Activated CD8-positive, alpha-beta T cell treated with anti-CD3 and anti-CD28 coated beads for 36 hours (primary cell): Measurements from ENCODE around the gene EIF4A2. TPM values are rescaled to one million over a fixed set of nuclear protein-coding genes. Genes with fewer than 3 reads are reported as not detected.
A peak's percentile ranks its signal among the peaks of the same experiment; 100 is the strongest.

ENCODE experiments used
- ATAC-seq: fragments of 200-7000 bp; cut with Tn5 transposase; one replicate; pipeline ENCODE4 v1.10.0; 2021; ENCODE audit warnings: mild to moderate bottlenecking, moderate library complexity
- CTCF ChIA-PET: fragments of 350-600 bp; sonication (Branson Sonifier 250); formaldehyde crosslinking; loops from one replicate; lab custom pipeline; 2021; ENCODE audit warnings: antibody characterized with exemption; lab: Charles Lee
- POLR2A ChIA-PET: fragments of 350-600 bp; sonication (Branson Sonifier 250); formaldehyde crosslinking; loops from one replicate; lab custom pipeline; 2021; ENCODE audit warnings: antibody characterized with exemption; lab: Charles Lee
- DNase-seq: peaks from one replicate; pipeline ENCODE4 v3.0.0-alpha.2; 2020
- H3K27ac Mint-ChIP-seq: one replicate; pipeline ENCODE4 v1.8.0; 2021; ENCODE audit warnings: mild to moderate bottlenecking, mixed read lengths
- H3K27me3 Mint-ChIP-seq: one replicate; pipeline ENCODE4 v1.8.0; 2021; ENCODE audit warnings: mixed read lengths
- H3K36me3 Mint-ChIP-seq: one replicate; pipeline ENCODE4 v1.8.0; 2021; ENCODE audit warnings: low read depth, mixed read lengths
- H3K4me1 Mint-ChIP-seq: one replicate; pipeline ENCODE4 v1.8.0; 2021; ENCODE audit warnings: low read depth, mixed read lengths
- H3K4me3 Mint-ChIP-seq: one replicate; pipeline ENCODE4 v1.8.0; 2021; ENCODE audit warnings: mild to moderate bottlenecking, moderate library complexity, mixed read lengths
- H3K9me3 Mint-ChIP-seq: one replicate; pipeline ENCODE4 v1.8.0; 2021; ENCODE audit warnings: mixed read lengths
- intact Hi-C: fragments of 100-400 bp; cut with micrococcal nuclease; formaldehyde crosslinking; loops from one replicate; pipeline ENCODE4 v1.10.0; 2022
- total RNA-seq, 2 experiments: library from RNA; stranded (reverse); gene quantifications; one replicate each; pipeline ENCODE4 v1.2.3, GENCODE V29; 2021
- TF ChIP-seq, protein P1 (sequence below): fragments of 200-600 bp; IDR thresholded peaks from one replicate; pipeline ENCODE4 v1.8.0; 2022; ENCODE audit warnings: antibody characterized with exemption, mild to moderate bottlenecking

Gene EIF4A2
- total RNA-seq, 2 experiments from 2014 or later, result 450 to 466 TPM

DNA sequence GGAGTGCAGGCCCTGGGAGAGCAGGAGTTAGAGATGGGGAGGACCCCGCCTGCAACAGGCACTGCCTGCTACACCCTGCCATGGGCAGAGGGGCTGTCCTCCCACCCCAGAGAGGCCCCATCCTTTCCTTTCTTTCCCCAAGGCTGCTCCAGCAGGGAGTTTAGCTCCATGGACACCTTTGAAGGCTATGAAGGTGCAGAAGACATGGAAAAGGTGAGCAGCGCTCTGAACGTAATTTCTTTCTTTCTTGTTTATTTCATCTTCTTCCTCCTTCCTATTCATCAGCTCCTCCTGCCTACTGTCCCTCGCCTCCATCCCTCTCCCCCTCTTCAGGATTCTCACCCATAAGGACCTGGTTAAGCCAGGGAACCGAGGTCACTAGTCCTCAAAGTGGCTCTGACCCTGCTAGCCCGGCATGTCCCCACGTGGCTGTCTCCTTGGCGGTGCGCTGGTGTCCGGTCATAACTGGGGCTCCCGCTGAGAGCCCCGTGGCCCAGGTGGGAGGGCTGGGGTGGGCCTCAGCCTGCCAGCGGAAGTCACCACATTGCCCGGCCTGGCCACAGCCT, 43.1 kb downstream of the EIF4A2 start:
- Mint-ChIP-seq H3K36me3 (peaks cover 14% of the 10 kb centered on the region), H3K4me3 (peak overlapping the region; percentile 81), H3K27me3 (peaks cover 31% of the 10 kb centered on the region), H3K27ac (peak overlapping the region; percentile 71), H3K9me3 (no peaks in the 10 kb centered on the region), H3K4me1 (peaks cover 30% of the 10 kb centered on the region)
- CTCF ChIA-PET, result interaction anchor here (1.2 to 9.0 kb wide), 6 partner anchors 19 to 338 kb away, joined by 3 to 129 read pairs (median 4); partner anchors contain the start of gene AHSG
- ATAC-seq, result peak; percentile 19
- POLR2A ChIA-PET, result interaction anchor here (0.6 to 7.8 kb wide), 14 partner anchors 8 to 312 kb away, joined by 3 to 81 read pairs (median 6); partner anchors contain the start of gene EIF4A2
- intact Hi-C loops, result no loop called here
- DNase-seq, result peak; percentile 51
- TF ChIP-seq, protein P1, sequence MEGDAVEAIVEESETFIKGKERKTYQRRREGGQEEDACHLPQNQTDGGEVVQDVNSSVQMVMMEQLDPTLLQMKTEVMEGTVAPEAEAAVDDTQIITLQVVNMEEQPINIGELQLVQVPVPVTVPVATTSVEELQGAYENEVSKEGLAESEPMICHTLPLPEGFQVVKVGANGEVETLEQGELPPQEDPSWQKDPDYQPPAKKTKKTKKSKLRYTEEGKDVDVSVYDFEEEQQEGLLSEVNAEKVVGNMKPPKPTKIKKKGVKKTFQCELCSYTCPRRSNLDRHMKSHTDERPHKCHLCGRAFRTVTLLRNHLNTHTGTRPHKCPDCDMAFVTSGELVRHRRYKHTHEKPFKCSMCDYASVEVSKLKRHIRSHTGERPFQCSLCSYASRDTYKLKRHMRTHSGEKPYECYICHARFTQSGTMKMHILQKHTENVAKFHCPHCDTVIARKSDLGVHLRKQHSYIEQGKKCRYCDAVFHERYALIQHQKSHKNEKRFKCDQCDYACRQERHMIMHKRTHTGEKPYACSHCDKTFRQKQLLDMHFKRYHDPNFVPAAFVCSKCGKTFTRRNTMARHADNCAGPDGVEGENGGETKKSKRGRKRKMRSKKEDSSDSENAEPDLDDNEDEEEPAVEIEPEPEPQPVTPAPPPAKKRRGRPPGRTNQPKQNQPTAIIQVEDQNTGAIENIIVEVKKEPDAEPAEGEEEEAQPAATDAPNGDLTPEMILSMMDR, result no peak

DNA sequence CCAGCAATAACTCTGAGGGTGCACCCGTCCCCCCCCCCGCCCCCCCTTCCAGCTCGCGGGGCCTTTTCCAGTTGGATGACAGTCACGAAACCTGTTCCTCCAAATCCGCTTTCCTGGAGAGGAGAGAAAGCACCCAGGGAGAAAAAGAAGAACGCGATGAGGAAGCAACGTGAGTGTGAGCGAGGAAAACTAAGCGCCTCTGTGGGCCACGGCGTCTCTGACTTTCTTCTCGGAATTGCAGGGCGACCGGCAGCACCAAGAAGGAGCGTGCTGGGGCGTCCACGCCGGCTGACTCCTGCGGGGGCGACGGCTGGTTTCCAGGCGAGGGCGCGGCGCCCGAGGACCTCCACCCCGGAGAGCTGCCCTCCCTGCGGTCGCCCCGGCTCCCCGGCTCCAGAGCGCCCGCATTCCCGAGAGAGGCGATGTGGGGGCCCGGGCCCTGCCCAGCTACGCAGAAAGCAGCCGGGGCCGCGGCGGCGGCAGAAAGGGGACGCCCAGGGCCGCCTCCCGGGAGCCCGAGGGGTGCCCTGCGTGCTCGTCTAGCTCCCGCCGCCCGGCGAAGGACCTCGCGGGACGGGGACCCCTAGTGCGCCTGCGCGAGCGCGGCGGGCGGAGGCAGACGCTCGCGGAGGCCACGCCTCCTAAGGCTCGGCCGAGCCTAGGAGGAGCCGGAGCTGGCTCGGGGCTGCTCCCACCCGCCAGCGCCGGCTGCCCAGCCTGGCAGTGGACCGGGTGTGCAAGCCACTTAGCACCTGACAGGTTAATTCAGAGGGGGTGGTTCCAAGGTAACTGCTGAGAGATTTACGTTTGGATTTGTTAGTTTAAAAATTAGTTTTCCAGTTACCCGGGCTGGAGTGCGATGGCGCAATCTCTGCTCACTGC, 43.8 kb downstream of the EIF4A2 start:
- CTCF ChIA-PET, result interaction anchor here (0.9 to 9.0 kb wide), 13 partner anchors 8 to 338 kb away, joined by 3 to 129 read pairs (median 3); partner anchors contain the start of genes AHSG and RPL39L
- POLR2A ChIA-PET, result interaction anchor here (0.6 to 7.8 kb wide), 16 partner anchors 9 to 1787 kb away, joined by 3 to 81 read pairs (median 4); partner anchors contain the start of gene EIF4A2
- H3K4me3 Mint-ChIP-seq, result peak overlapping the region; percentile 81
- intact Hi-C loops, result no loop called here
- peak overlapping the region; percentile 71 for H3K27ac Mint-ChIP-seq
- H3K9me3 Mint-ChIP-seq, result no peaks in the 10 kb centered on the region
- H3K36me3 Mint-ChIP-seq, result peaks cover 14% of the 10 kb centered on the region
- peaks cover 28% of the 10 kb centered on the region for H3K4me1 Mint-ChIP-seq
- TF ChIP-seq, protein P1, result no peak
- DNase-seq (peak; percentile 83), ATAC-seq (peak; percentile 86)
- peaks cover 36% of the 10 kb centered on the region for H3K27me3 Mint-ChIP-seq

DNA sequence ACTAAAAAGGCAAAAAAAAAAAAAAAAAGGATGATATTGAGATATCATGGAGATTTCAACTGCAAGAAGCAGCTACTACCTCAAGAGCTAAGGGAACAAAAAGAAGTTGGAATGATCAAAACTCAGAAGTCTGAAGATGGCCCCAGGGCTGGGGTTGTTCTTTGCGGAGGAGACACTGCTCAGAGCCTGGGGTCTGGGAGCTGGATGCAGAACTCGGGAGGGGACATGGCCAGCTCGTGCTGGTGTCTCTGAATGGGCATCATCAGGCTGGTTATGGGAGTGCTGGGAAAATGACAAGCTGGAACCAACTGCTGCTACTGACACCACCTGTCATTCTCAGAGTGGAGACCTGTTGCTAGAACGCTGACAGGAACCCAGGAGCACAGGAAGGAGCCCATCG, 45.0 kb downstream of the EIF4A2 start:
- H3K27ac Mint-ChIP-seq, result no peak overlapping the region
- H3K27me3 Mint-ChIP-seq, result peaks cover 40% of the 10 kb centered on the region
- POLR2A ChIA-PET, result interaction anchor here (1.7 to 7.8 kb wide), 4 partner anchors 23 to 199 kb away, joined by 6 to 81 read pairs (median 8); partner anchors contain the start of gene EIF4A2
- peaks cover 28% of the 10 kb centered on the region for H3K4me1 Mint-ChIP-seq
- intact Hi-C loops, result no loop called here
- no peaks in the 10 kb centered on the region for H3K9me3 Mint-ChIP-seq
- no peak overlapping the region for H3K4me3 Mint-ChIP-seq
- ATAC-seq (no peak), DNase-seq (no peak)
- TF ChIP-seq, protein P1, result no peak
- peaks cover 14% of the 10 kb centered on the region for H3K36me3 Mint-ChIP-seq
- CTCF ChIA-PET, result interaction anchor here (0.9 to 9.0 kb wide), 7 partner anchors 17 to 337 kb away, joined by 3 to 129 read pairs (median 4); partner anchors contain the start of genes AHSG and RPL39L

DNA sequence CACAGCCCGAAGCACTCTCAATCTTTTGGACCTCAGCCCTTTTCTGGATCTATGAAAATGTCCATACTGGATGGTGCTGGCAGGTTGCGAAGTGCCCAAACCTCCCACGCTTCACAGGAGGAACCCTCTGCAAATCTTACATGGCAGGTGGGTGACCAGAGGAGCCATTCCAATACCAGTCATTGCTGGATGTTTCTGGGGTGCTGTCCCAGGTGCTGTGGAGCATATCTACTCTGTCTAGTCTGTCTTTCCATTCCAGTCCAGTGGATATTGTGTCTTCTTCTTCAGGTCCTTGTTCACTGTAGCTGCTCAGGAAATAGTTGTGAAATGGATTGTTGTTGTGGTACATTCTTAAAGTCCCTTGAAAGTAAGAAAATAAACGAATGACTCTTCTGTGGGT, 48.4 kb downstream of the EIF4A2 start:
- ChIA-PET POLR2A (no interaction called here), CTCF (interaction anchor here (1.6 kb wide), 1 partner anchor 18 kb away, joined by 6 read pairs; no protein-coding TSS in a partner anchor)
- Mint-ChIP-seq H3K4me1 (peaks cover 8% of the 10 kb centered on the region), H3K36me3 (no peaks in the 10 kb centered on the region), H3K4me3 (no peak overlapping the region), H3K27ac (no peak overlapping the region), H3K9me3 (no peaks in the 10 kb centered on the region), H3K27me3 (peaks cover 35% of the 10 kb centered on the region)
- DNase-seq, result no peak
- ATAC-seq, result no peak
- TF ChIP-seq, protein P1, result no peak
- intact Hi-C loops, result no loop called here
